HG02870 (cell line): Measurements from ENCODE around the gene COL1A1.

ENCODE experiments used
- ATAC-seq: cut with Tn5 transposase; IDR thresholded peaks from one replicate; pipeline ENCODE4 v1.9.1; 2021; ENCODE audit warnings: mild to moderate bottlenecking, moderate library complexity; ENCODE audit not compliant: unreplicated experiment

Gene COL1A1

DNA sequence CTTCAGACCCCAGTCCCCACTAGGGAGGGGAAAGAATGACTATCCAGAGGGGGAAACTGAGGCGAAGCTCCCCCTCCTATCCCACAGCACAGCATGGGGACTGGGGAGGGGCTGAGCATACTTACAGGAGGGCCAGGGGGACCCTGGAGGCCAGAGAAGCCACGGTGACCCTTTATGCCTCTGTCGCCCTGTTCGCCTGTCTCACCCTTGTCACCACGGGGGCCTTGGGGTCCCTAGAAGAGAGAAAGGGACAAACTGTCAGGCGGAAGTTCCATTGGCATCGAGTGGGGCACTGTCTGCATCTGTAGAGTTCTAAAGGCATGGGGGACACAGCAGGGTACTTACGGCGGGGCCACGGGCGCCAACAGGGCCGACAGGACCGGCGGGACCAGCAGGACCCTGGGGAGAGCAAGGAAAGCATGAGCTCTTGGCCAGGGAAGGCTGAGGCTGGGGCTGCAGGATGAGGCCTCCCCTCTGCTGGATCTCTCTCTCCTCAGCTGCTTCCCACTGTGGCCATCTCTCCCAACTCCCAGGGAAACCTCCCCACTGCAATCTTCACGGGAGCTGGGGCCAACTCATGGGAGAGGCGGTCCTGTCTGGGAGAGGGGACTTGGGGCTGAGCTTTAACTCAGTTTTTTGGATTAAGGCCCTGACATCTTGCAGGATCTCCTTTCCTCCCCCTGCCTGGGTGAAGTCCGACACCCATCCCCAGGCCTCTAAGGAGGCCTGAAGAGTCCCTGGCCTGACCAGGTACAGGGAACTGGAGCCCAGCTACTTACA, 13.5 kb downstream of the COL1A1 start:
- no peak for ATAC-seq

- ATAC-seq, result no peak
These were observed 14.1 kb downstream of the COL1A1 start for GRCh38 chr17:50187394-50187725.

DNA sequence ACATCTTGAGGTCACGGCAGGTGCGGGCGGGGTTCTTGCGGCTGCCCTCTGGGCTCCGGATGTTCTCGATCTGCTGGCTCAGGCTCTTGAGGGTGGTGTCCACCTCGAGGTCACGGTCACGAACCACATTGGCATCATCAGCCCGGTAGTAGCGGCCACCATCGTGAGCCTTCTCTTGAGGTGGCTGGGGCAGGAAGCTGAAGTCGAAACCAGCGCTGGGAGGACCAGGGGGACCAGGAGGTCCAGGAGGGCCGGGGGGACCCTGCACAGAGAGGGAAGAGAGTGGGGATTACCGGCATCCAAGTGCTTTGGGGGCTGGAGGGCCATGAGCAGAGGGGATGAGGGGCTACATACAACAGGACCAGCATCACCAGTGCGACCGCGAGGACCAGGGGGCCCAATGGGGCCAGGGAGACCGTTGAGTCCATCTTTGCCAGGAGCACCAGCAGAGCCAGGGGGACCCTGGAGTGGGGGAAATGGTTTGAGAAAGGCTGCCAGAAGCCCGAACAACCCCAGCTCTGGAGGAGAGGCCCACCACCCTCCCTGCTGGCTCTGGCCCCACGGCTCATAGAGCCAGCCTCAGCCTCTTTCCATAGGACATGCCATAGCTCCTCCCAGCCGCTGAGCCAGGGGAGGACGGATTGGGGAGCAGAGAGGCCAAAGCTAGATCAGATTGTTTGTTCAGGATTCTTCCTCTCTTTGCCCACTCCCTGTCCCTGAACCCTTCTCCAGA, 14.6 kb downstream of the COL1A1 start:
- ATAC-seq, result no peak

- no peak for ATAC-seq
These were observed 15.6 kb downstream of the COL1A1 start for GRCh38 chr17:50185631-50186471.

DNA sequence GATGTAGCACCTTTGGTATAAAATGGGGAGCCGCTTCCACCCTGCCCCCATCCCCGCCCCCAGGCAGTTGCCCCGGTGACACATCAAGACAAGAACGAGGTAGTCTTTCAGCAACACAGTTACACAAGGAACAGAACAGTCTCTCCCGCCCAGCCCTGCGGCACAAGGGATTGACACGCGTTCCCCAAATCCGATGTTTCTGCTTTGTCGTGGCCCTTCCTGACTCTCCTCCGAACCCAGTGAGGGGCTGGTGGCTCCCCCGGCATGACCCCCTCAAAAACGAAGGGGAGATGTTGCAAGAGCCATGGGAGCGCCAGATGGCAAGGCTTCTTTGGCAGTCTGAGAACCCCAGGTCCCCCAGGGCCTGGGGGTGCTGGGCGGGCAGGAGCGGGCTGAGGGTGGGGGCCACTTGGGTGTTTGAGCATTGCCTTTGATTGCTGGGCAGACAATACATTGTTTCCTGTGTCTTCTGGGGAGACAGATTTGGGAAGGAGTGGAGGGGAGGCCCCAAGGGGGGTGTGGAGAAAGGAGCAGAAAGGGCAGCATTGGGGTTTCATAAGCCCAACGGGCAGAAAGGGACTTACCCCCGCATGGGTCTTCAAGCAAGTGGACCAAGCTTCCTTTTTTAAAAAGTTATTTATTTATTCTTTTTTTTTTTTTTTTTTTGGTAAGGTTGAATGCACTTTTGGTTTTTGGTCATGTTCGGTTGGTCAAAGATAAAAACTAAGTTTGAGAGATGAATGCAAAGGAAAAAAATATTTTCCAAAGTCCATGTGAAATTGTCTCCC, 16.6 kb downstream of the COL1A1 start:
- ATAC-seq, result no peak

GRCh38 chr17:50184064-50184463, 17.4 kb downstream of the COL1A1 start:
- ATAC-seq, result no peak

- no peak for ATAC-seq
These were observed 17.9 kb downstream of the COL1A1 start for GRCh38 chr17:50183421-50183994.

DNA sequence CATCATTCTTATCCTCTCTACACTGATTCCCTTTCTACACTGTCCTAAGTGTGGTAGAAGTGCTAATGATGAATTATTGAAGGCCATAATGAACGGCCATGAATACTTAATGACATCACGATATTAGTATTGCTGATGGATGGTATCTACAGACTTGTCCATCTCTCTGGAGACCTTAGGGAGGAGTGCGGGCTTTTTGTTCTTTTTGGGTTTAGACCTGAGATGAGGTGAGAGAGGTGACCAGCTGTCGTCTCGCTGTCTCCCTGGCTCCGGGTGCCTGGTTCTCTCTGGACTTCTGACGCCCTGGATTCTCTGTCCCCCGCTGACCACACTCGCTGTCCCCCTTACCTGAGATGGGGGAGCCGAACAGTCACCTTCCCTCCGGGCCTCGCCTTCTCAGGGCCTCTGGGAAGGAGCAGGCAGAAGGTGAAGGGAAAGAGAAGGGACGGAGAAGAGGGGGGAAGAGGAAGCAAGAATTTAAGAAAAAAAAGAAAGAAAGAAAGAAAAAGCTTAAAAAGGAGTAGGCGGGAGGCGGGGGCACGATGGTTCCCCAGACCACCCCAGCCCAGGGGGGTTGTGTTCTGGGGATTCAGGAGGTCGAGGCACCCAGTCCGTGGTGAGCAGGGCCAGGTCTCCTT, 18.5 kb downstream of the COL1A1 start:
- no peak for ATAC-seq

DNA sequence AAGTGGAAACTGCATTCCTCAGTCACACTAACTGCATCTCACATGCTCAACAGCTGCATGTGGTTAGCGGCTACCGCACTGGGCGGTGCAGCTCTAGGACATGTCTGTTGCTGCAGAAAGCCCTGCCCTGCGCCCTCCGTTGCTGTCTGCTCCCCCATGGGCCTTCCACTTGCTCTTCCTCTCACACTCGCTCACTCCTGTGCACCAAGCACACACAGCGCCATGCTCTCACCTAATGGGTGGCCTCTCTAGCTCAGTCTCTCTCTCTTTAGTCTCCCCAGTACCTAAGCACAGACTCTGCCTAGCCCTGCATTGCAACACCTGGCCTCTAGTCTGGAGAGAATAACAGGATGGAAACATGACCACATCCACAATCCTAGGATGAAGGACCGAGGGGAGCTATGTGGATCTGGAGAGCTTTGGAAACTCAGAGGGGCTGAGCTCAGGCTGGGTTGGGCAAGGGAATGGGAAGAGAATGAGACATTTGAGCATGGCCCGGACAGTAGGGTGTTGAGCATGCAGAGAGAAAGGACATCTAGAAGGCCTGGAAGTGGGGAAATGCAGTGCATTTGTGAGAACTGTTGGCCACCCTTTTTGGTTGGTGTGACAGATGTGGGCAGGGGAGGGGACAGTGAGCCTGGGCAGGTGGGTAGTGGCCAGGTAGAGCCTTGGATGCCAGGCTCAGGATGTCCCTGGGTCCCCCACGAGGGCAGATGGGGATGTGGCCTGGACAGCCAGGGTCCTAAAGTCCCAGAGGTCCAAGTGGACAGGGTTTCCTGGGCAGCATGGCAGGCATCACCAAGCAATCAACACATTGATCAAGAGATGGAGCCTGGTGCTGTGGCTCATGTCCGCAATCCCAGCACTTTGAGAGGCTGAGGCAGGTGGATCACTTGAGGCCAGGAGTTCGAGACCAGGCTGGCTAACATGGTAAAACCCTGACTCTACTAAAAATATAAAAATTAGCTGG, 19.6 kb downstream of the COL1A1 start:
- ATAC-seq, result no peak

DNA sequence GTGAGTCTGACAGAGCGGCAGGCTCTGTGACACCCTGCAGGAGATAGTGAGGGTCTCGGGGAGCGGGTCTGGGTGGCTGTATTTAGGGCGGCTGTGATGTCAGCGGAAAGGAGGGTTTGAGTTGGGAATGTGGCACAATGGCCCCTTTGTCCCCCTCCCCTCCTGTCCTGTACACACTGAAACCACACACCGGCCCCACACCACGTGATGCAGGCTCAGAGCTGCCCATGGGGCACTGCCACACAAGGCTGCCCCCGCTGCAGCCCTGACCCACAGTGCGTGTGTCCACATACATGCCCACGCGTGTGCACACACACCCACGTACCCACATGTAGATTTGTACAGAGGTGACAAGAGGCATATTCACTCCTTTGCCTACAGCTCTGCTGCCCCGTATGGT, 20.3 kb downstream of the COL1A1 start:
- ATAC-seq, result no peak

- ATAC-seq, result no peak
These were observed 20.8 kb downstream of the COL1A1 start for GRCh38 chr17:50180620-50181019.

DNA sequence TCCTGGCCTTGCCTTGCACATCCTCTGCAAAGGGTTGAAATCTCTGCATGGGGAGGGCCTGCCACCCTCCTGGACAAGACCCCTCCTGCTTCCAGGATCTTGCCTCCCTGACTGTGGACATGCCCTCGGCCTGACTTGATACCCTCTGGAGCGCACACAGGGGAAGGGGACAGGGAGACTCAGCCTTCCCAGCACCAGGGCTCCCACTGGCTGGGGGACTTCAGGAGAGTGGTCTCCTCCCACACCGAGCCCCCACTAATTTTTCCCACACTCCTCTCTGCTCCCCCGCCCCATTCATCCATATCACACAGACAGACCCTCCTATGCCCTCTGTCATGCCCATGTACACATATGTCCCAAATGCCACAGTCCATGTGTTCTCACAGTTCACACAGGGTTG, 21.3 kb downstream of the COL1A1 start:
- no peak for ATAC-seq

DNA sequence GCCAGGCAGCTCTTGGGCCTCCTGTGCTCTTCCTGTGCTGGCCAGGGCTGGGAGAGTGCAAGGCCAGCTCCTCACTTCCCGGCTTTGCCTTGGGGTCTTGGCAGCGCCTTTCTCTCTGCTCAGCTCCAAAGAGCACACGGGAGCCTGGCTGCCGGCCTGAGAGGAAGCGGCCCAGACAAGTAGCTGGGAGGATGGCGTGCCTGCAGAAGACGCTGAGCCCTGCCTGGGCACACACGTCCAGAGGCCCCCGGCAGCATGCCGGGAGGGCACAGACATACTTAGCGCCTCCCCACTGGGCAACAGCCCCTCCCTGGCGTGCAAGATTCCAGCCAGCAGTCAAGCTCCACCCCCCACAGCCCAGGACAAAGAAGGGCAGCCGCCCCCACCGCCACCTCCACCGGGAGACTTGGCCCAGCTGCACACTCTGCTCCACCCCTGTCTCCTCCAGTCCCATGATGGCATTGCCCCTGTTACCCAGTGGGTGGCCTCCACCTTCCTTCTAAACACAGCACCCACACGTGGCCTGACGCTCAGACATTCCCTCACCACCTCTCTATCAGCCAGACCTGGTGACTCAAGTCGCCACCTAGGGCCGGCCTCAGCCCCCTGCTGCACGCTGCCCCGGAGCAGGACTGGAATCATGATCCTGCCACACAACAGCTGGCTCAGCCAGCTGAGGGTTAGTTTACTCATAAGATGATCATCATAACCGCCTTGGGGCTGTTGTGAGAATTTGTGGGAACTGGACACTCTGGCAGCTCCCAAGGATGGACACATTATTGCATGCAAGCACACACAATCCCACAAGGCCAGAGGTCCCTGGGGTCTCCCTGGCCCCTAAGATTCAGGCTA, 23.2 kb downstream of the COL1A1 start:
- no peak for ATAC-seq

- ATAC-seq, result no peak
These were observed 24.0 kb downstream of the COL1A1 start for GRCh38 chr17:50177476-50177875.

GRCh38 chr17:50176559-50177357, 24.7 kb downstream of the COL1A1 start:
- no peak for ATAC-seq

DNA sequence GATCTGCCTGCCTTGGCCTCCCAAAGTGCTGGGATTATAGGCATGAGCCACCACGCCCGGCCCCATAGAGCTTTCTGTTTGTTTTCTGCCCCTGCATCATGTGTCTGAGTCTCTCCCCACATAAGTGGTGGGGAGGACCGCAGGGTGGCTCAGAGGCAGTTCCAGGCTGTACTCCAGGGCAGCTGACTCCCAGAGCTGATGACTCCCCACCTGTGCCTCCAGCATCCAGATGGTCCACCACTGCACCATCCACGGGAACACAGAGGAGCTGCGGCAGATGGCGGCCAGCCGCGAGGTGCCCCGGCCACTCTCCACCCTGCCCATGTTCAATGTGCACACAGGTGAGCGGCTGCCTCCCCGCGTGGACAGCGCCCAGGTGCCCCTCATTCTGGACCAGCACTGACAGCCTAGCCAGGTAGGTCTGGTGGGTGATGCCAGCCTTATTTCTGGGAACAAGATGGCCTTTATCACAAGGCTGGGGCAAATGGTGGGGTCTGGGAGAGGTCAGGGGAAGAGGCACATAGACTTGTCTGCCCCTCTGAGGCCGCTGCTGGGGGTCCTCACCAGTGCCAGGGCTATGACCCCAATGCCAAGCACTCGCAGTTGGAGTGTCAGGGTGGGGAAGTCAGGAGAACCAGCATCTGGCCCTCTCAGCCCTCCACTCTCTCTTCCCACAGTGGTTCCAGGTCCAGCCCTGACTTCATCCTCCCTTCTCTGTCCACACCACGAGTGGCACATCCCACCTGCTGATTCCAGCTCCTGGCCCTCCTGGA, 26.2 kb downstream of the COL1A1 start:
- ATAC-seq, result no peak
